HepG2 (cell line): Measurements from ENCODE around the gene PPA1. TPM values are rescaled to one million over a fixed set of nuclear protein-coding genes. Genes with fewer than 3 reads are reported as not detected.

Source experiments
- AHDC1 ChIP-seq: sonication (generic); formaldehyde crosslinking; IDR thresholded peaks from 2 replicates; pipeline ENCODE4 v1.5.1; 2020; ENCODE audit warnings: mild to moderate bottlenecking, missing genetic modification reagents, borderline replicate concordance
- CBX2 ChIP-seq, 2 experiments: fragments of 200-600 bp in 1 of 2; sonication (generic); formaldehyde crosslinking in 1 of 2; IDR thresholded peaks; 2 replicates each; pipeline versions ENCODE4 v1.7.0 to v1.8.1; 2018 to 2022; ENCODE audit warnings: low read depth in 2 of 2, low read length in 1 of 2, mild to moderate bottlenecking in 1 of 2, missing genetic modification reagents in 1 of 2
- CEBPB ChIP-seq: IDR thresholded peaks from 2 replicates; pipeline ENCODE4 v1.6.1; 2011; ENCODE audit warnings: low read depth, low read length, improper control_type of control experiment, borderline replicate concordance
- GABPA ChIP-seq, 2 experiments: IDR thresholded peaks; 2 replicates each; pipeline ENCODE4 v1.6.1; 2011 to 2016; ENCODE audit warnings: low read depth in 2 of 2, low read length in 1 of 2, missing biosample characterization in 1 of 2, missing genetic modification characterization in 1 of 2
- JDP2 ChIP-seq: sonication (generic); formaldehyde crosslinking; IDR thresholded peaks from 2 replicates; pipeline ENCODE4 v1.8.1; 2022; ENCODE audit warnings: missing genetic modification reagents, borderline replicate concordance
- JUN ChIP-seq: sonication (generic); formaldehyde crosslinking; IDR thresholded peaks from 2 replicates; pipeline ENCODE4 v1.4.0; 2020; ENCODE audit warnings: mild to moderate bottlenecking, missing genetic modification reagents
- MED1 ChIP-seq: sonication (generic); formaldehyde crosslinking; IDR thresholded peaks from 2 replicates; pipeline ENCODE4 v1.4.0; 2020; ENCODE audit warnings: missing genetic modification reagents
- MED13 ChIP-seq: sonication (generic); formaldehyde crosslinking; IDR thresholded peaks from 2 replicates; pipeline ENCODE4 v1.5.0; 2020; ENCODE audit warnings: missing genetic modification reagents
- PHF21A ChIP-seq: sonication (generic); formaldehyde crosslinking; IDR thresholded peaks from 2 replicates; pipeline ENCODE4 v1.5.0; 2020; ENCODE audit warnings: mild to moderate bottlenecking, missing genetic modification reagents
- SNRNP70 ChIP-seq: fragments of 200-400 bp; formaldehyde crosslinking; IDR thresholded peaks from 2 replicates; pipeline ENCODE4 v1.6.1; 2017; ENCODE audit warnings: mild to moderate bottlenecking, low read depth, low read length, moderate library complexity
- ZBTB4 ChIP-seq: sonication (generic); formaldehyde crosslinking; IDR thresholded peaks from 2 replicates; pipeline ENCODE4 v1.4.0; 2020; ENCODE audit warnings: missing genetic modification reagents, mild to moderate bottlenecking, borderline replicate concordance
- ZFP41 ChIP-seq: sonication (generic); formaldehyde crosslinking; IDR thresholded peaks from 2 replicates; pipeline ENCODE4 v1.4.0; 2020; ENCODE audit warnings: mild to moderate bottlenecking, missing genetic modification reagents, borderline replicate concordance
- ZNF232 ChIP-seq: sonication (generic); formaldehyde crosslinking; IDR thresholded peaks from 2 replicates; pipeline ENCODE4 v1.4.0; 2020; ENCODE audit warnings: missing genetic modification reagents, borderline replicate concordance
- ZNF274 ChIP-seq: sonication (generic); formaldehyde crosslinking; IDR thresholded peaks from 2 replicates; pipeline ENCODE4 v1.5.1; 2020; ENCODE audit warnings: mild to moderate bottlenecking, missing genetic modification reagents
- ZNF331 ChIP-seq: sonication (generic); formaldehyde crosslinking; IDR thresholded peaks from 2 replicates; pipeline ENCODE4 v1.4.0; 2020; ENCODE audit warnings: missing genetic modification reagents
- ZNF557 ChIP-seq: sonication (generic); formaldehyde crosslinking; IDR thresholded peaks from 2 replicates; pipeline ENCODE4 v1.4.0; 2020; ENCODE audit warnings: missing genetic modification reagents
- ZNF619 ChIP-seq: sonication (generic); formaldehyde crosslinking; IDR thresholded peaks from 2 replicates; pipeline ENCODE4 v1.4.0; 2020; ENCODE audit warnings: mild to moderate bottlenecking, missing genetic modification reagents
- ZNF670 ChIP-seq: sonication (generic); formaldehyde crosslinking; IDR thresholded peaks from 2 replicates; pipeline ENCODE4 v1.8.0; 2022; ENCODE audit warnings: mild to moderate bottlenecking, missing genetic modification reagents, borderline replicate concordance
- ZNF672 ChIP-seq: sonication (generic); formaldehyde crosslinking; IDR thresholded peaks from 2 replicates; pipeline ENCODE4 v1.8.1; 2022; ENCODE audit warnings: missing genetic modification reagents
- ZNF788 ChIP-seq: sonication (generic); formaldehyde crosslinking; IDR thresholded peaks from 2 replicates; pipeline ENCODE4 v1.5.0; 2020; ENCODE audit warnings: mild to moderate bottlenecking, missing genetic modification reagents, borderline replicate concordance
- ZNF879 ChIP-seq: sonication (generic); formaldehyde crosslinking; IDR thresholded peaks from 2 replicates; pipeline ENCODE4 v1.8.1; 2023; ENCODE audit warnings: missing genetic modification reagents
- polyA plus RNA-seq, 8 experiments: library from polyadenylated mRNA; depleted of rRNA in 3 of 8; stranded (reverse) in 7 of 8; unstranded in 1 of 8; fragments of >200 nt; fragmentation: Illumina TruSeq in 4 of 8; extraction: Trizol in 4 of 8; gene quantifications; 2 replicates each; pipeline versions ENCODE4 v1.2.1 to v1.2.3, GENCODE V29; 2011 to 2016; ENCODE audit warnings: low read depth in 4 of 8, missing spikeins in 1 of 8, mixed read lengths in 1 of 8; ENCODE audit not compliant: insufficient read depth in 1 of 8
- total RNA-seq, 5 experiments: library from RNA; depleted of rRNA; stranded (reverse); fragments of >200 nt; fragmentation: Illumina TruSeq; extraction: Trizol; gene quantifications; 2 replicates each; pipeline ENCODE4 v1.2.3, GENCODE V29; 2016; ENCODE audit warnings: low read depth in 1 of 5

The PPA1 gene
- total and polyA plus RNA-seq, 2 of the 13 experiments (the other 11 are each of a cell fraction or from before 2014, with no cell fraction given), result 136 to 250 TPM

DNA sequence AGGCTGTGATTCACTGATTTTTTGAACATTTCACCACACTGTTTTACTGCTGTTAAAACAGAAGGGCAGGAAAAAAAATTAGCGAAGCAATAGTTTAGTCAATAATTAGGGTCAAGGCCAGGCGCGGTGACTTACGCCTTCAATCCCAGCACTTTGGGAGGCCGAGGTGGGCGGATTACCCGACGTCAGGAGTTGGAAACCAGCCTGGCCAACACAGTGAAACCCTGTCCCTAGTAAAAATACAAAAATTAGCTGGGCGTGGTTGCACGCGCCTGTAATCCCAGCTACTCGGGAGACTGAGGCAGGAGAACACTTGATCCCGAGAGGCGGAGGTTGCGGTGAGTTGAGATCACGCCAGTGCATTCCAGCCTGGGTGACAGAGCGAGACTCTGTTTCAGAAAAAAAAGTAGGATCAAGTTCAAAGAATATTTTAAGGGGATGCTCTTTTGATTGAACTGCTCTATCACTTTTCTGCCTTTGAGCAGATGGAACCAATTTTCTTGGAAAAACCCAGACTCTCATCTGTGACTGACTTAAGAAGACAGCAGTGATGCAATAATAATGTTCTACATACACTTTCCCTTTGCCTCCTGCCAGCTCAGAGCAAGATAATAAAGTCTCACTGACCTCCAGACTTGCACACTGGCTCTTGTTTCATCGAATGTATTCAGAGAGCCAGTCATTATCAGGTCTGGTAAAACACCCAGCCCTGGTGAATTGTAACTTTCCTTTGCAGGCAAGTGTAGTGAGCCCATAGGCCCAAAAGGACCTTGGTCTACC, 1.6 kb upstream of the PPA1 start (continued):
- TF ChIP-seq MED1 (CRISPR knock-in tag) (no peak), CBX2 (IDR thresholded peaks at IDR 0.05; ENCODE audit: low read depth, low read length) (no peak), CBX2 (CRISPR knock-in tag; IDR thresholded peaks at IDR 0.05; ENCODE audit: low read depth) (no peak), ZNF274 (CRISPR knock-in tag) (no peak), ZBTB4 (CRISPR knock-in tag) (no peak), ZFP41 (CRISPR knock-in tag) (no peak), MED13 (CRISPR knock-in tag) (no peak), ZNF670 (CRISPR knock-in tag) (no peak), ZNF879 (CRISPR knock-in tag) (no peak), JDP2 (CRISPR knock-in tag) (no peak), PHF21A (CRISPR knock-in tag) (no peak), SNRNP70 (no peak), ZNF619 (CRISPR knock-in tag) (no peak), JUN (CRISPR knock-in tag) (no peak), ZNF672 (CRISPR knock-in tag) (no peak), AHDC1 (CRISPR knock-in tag) (peak; percentile 18; the same call in 1 of the 2 replicates), CEBPB (peak; percentile 47; the same call in 1 of the 2 replicates), GABPA (IDR thresholded peaks at IDR 0.05; ENCODE audit: low read depth, low read length) (no peak), GABPA (CRISPR knock-in tag; IDR thresholded peaks at IDR 0.05; ENCODE audit: low read depth) (no peak), ZNF232 (CRISPR knock-in tag) (no peak), ZNF557 (no peak), ZNF331 (no peak), ZNF788 (0 out of 2 replicates have a peak, but pooled peaks have one; percentile 27)
